Measurements from ENCODE around the gene TTC28.
"Not testable (repeated sequence)": the region's sequence is repeated elsewhere in the genome, so short reads cannot be mapped to it uniquely, and the experiment has no call there.

TTC28 gene

GRCh38 chr22:28506150-28506535 lies 173.5 kb downstream of the TTC28 start:
- Histone ChIP-seq H2BK15ac (replicated peaks; ENCODE audit: low read depth) (no peak overlapping the region), H3K79me2 (ENCODE audit: control insufficient read depth, insufficient read depth, low read length) (no peaks in the 10 kb centered on the region), H4K5ac (ENCODE audit: low read length) (no peak overlapping the region), H3K18ac (ENCODE audit: low read length) (no peak overlapping the region), H3K56ac (ENCODE audit: low read length) (no peak overlapping the region), H2BK120ac (ENCODE audit: low read depth, low read length) (no peak overlapping the region), H3K27ac (ENCODE audit: low read depth, low read length) (no peak overlapping the region), H3K9ac (ENCODE audit: low read length) (no peak overlapping the region), H3K23ac (ENCODE audit: low read length) (no peak overlapping the region), H2AK5ac (ENCODE audit: low read length) (no peak overlapping the region), H3K79me1 (ENCODE audit: low read length) (no peaks in the 10 kb centered on the region), H3K4me2 (ENCODE audit: low read length) (no peak overlapping the region), H3K4ac (ENCODE audit: low read depth, low read length) (no peak overlapping the region), H3K4me1 (ENCODE audit: control insufficient read depth, low read depth, low read length) (no peaks in the 10 kb centered on the region), H2BK5ac (ENCODE audit: low read length) (no peak overlapping the region), H3K27me3 (ENCODE audit: insufficient read depth, low read length, poor library complexity) (no peaks in the 10 kb centered on the region), H3K36me3 (ENCODE audit: control insufficient read depth, insufficient read depth, low read length) (no peaks in the 10 kb centered on the region), H4K8ac (ENCODE audit: low read depth, low read length) (no peak overlapping the region), H3K4me3 (ENCODE audit: low read length) (no peak overlapping the region)
- DNase-seq, result no peak
- no CpG with 5 or more reads among the region's 9 CpGs for WGBS (ENCODE audit: extremely low coverage, insufficient coverage, low lambda C conversion rate)

GRCh38 chr22:28505416-28506149 lies 174.1 kb downstream of the TTC28 start:
- H2BK15ac ChIP-seq (replicated peaks; ENCODE audit: low read depth), result no peak overlapping the region
- H3K56ac ChIP-seq (ENCODE audit: low read length), result peak overlapping the region; percentile 20
- H3K4ac ChIP-seq (ENCODE audit: low read depth, low read length), result no peak overlapping the region
- no peak overlapping the region for H3K27ac ChIP-seq (ENCODE audit: low read depth, low read length)
- no peak overlapping the region for H2BK120ac ChIP-seq (ENCODE audit: low read depth, low read length)
- no peaks in the 10 kb centered on the region for H3K4me1 ChIP-seq (ENCODE audit: control insufficient read depth, low read depth, low read length)
- no peak for DNase-seq
- H3K79me2 ChIP-seq (ENCODE audit: control insufficient read depth, insufficient read depth, low read length), result no peaks in the 10 kb centered on the region
- H3K23ac ChIP-seq (ENCODE audit: low read length), result no peak overlapping the region
- no peak overlapping the region for H3K18ac ChIP-seq (ENCODE audit: low read length)
- H3K27me3 ChIP-seq (ENCODE audit: insufficient read depth, low read length, poor library complexity), result no peaks in the 10 kb centered on the region
- no peak overlapping the region for H2BK5ac ChIP-seq (ENCODE audit: low read length)
- H2AK5ac ChIP-seq (ENCODE audit: low read length), result no peak overlapping the region
- no peak overlapping the region for H3K4me2 ChIP-seq (ENCODE audit: low read length)
- H3K36me3 ChIP-seq (ENCODE audit: control insufficient read depth, insufficient read depth, low read length), result no peaks in the 10 kb centered on the region
- WGBS (ENCODE audit: extremely low coverage, insufficient coverage, low lambda C conversion rate), result no CpG with 5 or more reads among the region's 15 CpGs
- no peak overlapping the region for H3K4me3 ChIP-seq (ENCODE audit: low read length)
- H3K9ac ChIP-seq (ENCODE audit: low read length), result no peak overlapping the region
- H4K8ac ChIP-seq (ENCODE audit: low read depth, low read length), result no peak overlapping the region
- no peak overlapping the region for H4K5ac ChIP-seq (ENCODE audit: low read length)
- no peaks in the 10 kb centered on the region for H3K79me1 ChIP-seq (ENCODE audit: low read length)

DNA sequence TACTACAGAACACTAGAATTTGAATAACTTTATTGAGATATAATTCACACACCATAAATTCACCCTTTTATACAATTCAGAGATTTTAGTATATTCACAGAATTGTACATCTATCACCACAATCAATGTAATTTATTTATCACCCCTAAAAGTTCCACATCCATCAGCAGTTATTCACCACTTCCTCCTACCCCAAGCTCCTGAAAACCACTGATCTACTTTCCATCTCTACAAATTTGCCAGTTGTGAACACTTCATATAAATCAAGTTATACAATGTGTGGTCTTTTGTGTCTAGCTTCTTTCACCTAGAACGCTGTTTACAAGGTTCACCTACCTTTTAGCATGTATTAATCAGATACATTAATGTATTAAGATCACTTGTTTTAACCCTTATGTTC lies 179.6 kb downstream of the TTC28 start:
- no peak overlapping the region for H3K9ac ChIP-seq (ENCODE audit: low read length)
- no peaks in the 10 kb centered on the region for H3K27me3 ChIP-seq (ENCODE audit: insufficient read depth, low read length, poor library complexity)
- H3K4ac ChIP-seq (ENCODE audit: low read depth, low read length), result no peak overlapping the region
- no peak overlapping the region for H3K56ac ChIP-seq (ENCODE audit: low read length)
- H4K5ac ChIP-seq (ENCODE audit: low read length), result no peak overlapping the region
- no peak overlapping the region for H2BK5ac ChIP-seq (ENCODE audit: low read length)
- H3K27ac ChIP-seq (ENCODE audit: low read depth, low read length), result no peak overlapping the region
- H2BK120ac ChIP-seq (ENCODE audit: low read depth, low read length), result no peak overlapping the region
- H3K4me3 ChIP-seq (ENCODE audit: low read length), result no peak overlapping the region
- no peak for DNase-seq
- H4K8ac ChIP-seq (ENCODE audit: low read depth, low read length), result no peak overlapping the region
- no peaks in the 10 kb centered on the region for H3K4me1 ChIP-seq (ENCODE audit: control insufficient read depth, low read depth, low read length)
- H3K36me3 ChIP-seq (ENCODE audit: control insufficient read depth, insufficient read depth, low read length), result no peaks in the 10 kb centered on the region
- WGBS (ENCODE audit: extremely low coverage, insufficient coverage, low lambda C conversion rate), result no CpG with 5 or more reads among the region's 1 CpG
- no peak overlapping the region for H2AK5ac ChIP-seq (ENCODE audit: low read length)
- H3K4me2 ChIP-seq (ENCODE audit: low read length), result no peak overlapping the region
- H3K23ac ChIP-seq (ENCODE audit: low read length), result no peak overlapping the region
- no peaks in the 10 kb centered on the region for H3K79me2 ChIP-seq (ENCODE audit: control insufficient read depth, insufficient read depth, low read length)
- H2BK15ac ChIP-seq (replicated peaks; ENCODE audit: low read depth), result no peak overlapping the region
- no peak overlapping the region for H3K18ac ChIP-seq (ENCODE audit: low read length)
- no peaks in the 10 kb centered on the region for H3K79me1 ChIP-seq (ENCODE audit: low read length)

DNA sequence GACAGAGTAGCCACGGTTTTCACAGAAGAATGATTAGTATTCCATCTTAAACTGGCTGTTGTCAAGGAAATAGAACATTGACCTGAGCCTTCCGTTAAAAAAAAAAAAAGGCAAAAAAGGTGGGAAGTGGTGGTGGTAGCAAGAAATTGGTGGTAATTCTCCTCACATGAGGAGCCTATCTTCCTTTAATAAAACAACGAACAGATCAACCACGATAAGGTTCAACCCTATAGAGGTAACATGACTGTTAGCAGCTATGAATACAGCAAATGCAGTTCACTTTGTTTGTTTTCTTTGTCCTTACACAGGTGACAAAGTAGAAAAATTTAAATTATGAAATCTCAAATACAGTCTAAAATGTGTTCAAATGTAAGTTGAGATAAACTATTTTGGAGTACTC lies 181.6 kb downstream of the TTC28 start:
- H3K27ac ChIP-seq (ENCODE audit: low read depth, low read length), result no peak overlapping the region
- no peak for DNase-seq

GRCh38 chr22:28497188-28497587 lies 182.5 kb downstream of the TTC28 start:
- Histone ChIP-seq H3K18ac (ENCODE audit: low read length) (no peak overlapping the region), H3K4ac (ENCODE audit: low read depth, low read length) (no peak overlapping the region), H3K23ac (ENCODE audit: low read length) (no peak overlapping the region), H2BK15ac (replicated peaks; ENCODE audit: low read depth) (no peak overlapping the region), H2AK5ac (ENCODE audit: low read length) (no peak overlapping the region), H3K27me3 (ENCODE audit: insufficient read depth, low read length, poor library complexity) (no peaks in the 10 kb centered on the region), H3K79me2 (ENCODE audit: control insufficient read depth, insufficient read depth, low read length) (no peaks in the 10 kb centered on the region), H2BK120ac (ENCODE audit: low read depth, low read length) (no peak overlapping the region), H4K8ac (ENCODE audit: low read depth, low read length) (no peak overlapping the region), H3K79me1 (ENCODE audit: low read length) (no peaks in the 10 kb centered on the region), H3K4me3 (ENCODE audit: low read length) (no peak overlapping the region), H3K9ac (ENCODE audit: low read length) (no peak overlapping the region), H3K4me2 (ENCODE audit: low read length) (no peak overlapping the region), H3K36me3 (ENCODE audit: control insufficient read depth, insufficient read depth, low read length) (no peaks in the 10 kb centered on the region), H4K5ac (ENCODE audit: low read length) (no peak overlapping the region), H2BK5ac (ENCODE audit: low read length) (no peak overlapping the region), H3K56ac (ENCODE audit: low read length) (no peak overlapping the region), H3K4me1 (ENCODE audit: control insufficient read depth, low read depth, low read length) (no peaks in the 10 kb centered on the region), H3K27ac (ENCODE audit: low read depth, low read length) (no peak overlapping the region)
- WGBS (ENCODE audit: extremely low coverage, insufficient coverage, low lambda C conversion rate), result no CpG with 5 or more reads among the region's 2 CpGs
- no peak for DNase-seq

More for the DNA sequence above, 181.6 kb downstream of the TTC28 start:
- Histone ChIP-seq H2AK5ac (ENCODE audit: low read length) (no peak overlapping the region), H3K56ac (ENCODE audit: low read length) (no peak overlapping the region), H3K9ac (ENCODE audit: low read length) (no peak overlapping the region), H4K5ac (ENCODE audit: low read length) (no peak overlapping the region), H3K27me3 (ENCODE audit: insufficient read depth, low read length, poor library complexity) (no peaks in the 10 kb centered on the region), H3K4me2 (ENCODE audit: low read length) (no peak overlapping the region), H3K4me3 (ENCODE audit: low read length) (no peak overlapping the region), H2BK15ac (replicated peaks; ENCODE audit: low read depth) (no peak overlapping the region), H3K79me2 (ENCODE audit: control insufficient read depth, insufficient read depth, low read length) (no peaks in the 10 kb centered on the region), H3K23ac (ENCODE audit: low read length) (no peak overlapping the region), H3K79me1 (ENCODE audit: low read length) (no peaks in the 10 kb centered on the region), H3K36me3 (ENCODE audit: control insufficient read depth, insufficient read depth, low read length) (no peaks in the 10 kb centered on the region), H3K18ac (ENCODE audit: low read length) (no peak overlapping the region), H3K4me1 (ENCODE audit: control insufficient read depth, low read depth, low read length) (no peaks in the 10 kb centered on the region), H2BK5ac (ENCODE audit: low read length) (no peak overlapping the region), H4K8ac (ENCODE audit: low read depth, low read length) (no peak overlapping the region), H2BK120ac (ENCODE audit: low read depth, low read length) (no peak overlapping the region), H3K4ac (ENCODE audit: low read depth, low read length) (no peak overlapping the region)
- WGBS (ENCODE audit: extremely low coverage, insufficient coverage, low lambda C conversion rate), result no CpG with 5 or more reads among the region's 4 CpGs

- H2AK5ac ChIP-seq (ENCODE audit: low read length); H3K56ac ChIP-seq (ENCODE audit: low read length); H3K4ac ChIP-seq (ENCODE audit: low read depth, low read length); H4K5ac ChIP-seq (ENCODE audit: low read length); H3K4me1 ChIP-seq (ENCODE audit: control insufficient read depth, low read depth, low read length); DNase-seq; H4K8ac ChIP-seq (ENCODE audit: low read depth, low read length); H3K27ac ChIP-seq (ENCODE audit: low read depth, low read length); H3K4me2 ChIP-seq (ENCODE audit: low read length); H3K79me2 ChIP-seq (ENCODE audit: control insufficient read depth, insufficient read depth, low read length); H2BK15ac ChIP-seq (replicated peaks; ENCODE audit: low read depth); H3K27me3 ChIP-seq (ENCODE audit: insufficient read depth, low read length, poor library complexity); H2BK120ac ChIP-seq (ENCODE audit: low read depth, low read length); H3K79me1 ChIP-seq (ENCODE audit: low read length); H2BK5ac ChIP-seq (ENCODE audit: low read length); H3K9ac ChIP-seq (ENCODE audit: low read length); H3K18ac ChIP-seq (ENCODE audit: low read length); H3K36me3 ChIP-seq (ENCODE audit: control insufficient read depth, insufficient read depth, low read length); H3K23ac ChIP-seq (ENCODE audit: low read length); H3K4me3 ChIP-seq (ENCODE audit: low read length): not testable (repeated sequence)
- no CpG with 5 or more reads among the region's 2 CpGs for WGBS (ENCODE audit: extremely low coverage, insufficient coverage, low lambda C conversion rate)
These were observed 188.4 kb downstream of the TTC28 start for GRCh38 chr22:28491289-28491688.

Data from mesendoderm (in vitro differentiated cells).